ENCODE results near the gene AFAP1L2.

- TF ChIP-seq CTCF (IDR thresholded peaks at IDR 0.05): no peak
- TF ChIP-seq POLR2A (IDR thresholded peaks at IDR 0.05): no peak
- TF ChIP-seq POLR2AphosphoS5 (IDR thresholded peaks at IDR 0.05): no peak
These were observed 57.1 kb downstream of the AFAP1L2 start for GRCh38 chr10:114347241-114347640.
